H9 (cell line): Measurements from ENCODE around the gene KLHL5. TPM values are rescaled to one million over a fixed set of nuclear protein-coding genes. Genes with fewer than 3 reads are reported as not detected.

ENCODE experiments used
- DNase-seq: peaks from one replicate; pipeline ENCODE4 v3.0.0-alpha.2; 2017
- H2AFZ ChIP-seq: one replicate; pipeline ENCODE4 v1.6.1; 2013; ENCODE audit warnings: mild to moderate bottlenecking, low read length, control low read depth, moderate library complexity
- H2AK5ac ChIP-seq: 2 replicates; pipeline ENCODE4 v1.6.1; 2013; ENCODE audit warnings: low read length, control low read depth, mixed read lengths; ENCODE audit not compliant: insufficient read length
- H2BK120ac ChIP-seq: one replicate; pipeline ENCODE4 v1.6.1; 2013; ENCODE audit warnings: low read depth, mild to moderate bottlenecking, low read length, control low read depth, inconsistent platforms; ENCODE audit not compliant: poor library complexity, severe bottlenecking
- H2BK12ac ChIP-seq: 2 replicates; pipeline ENCODE4 v1.6.1; 2013; ENCODE audit warnings: low read length, control low read depth, mixed read lengths, low read depth; ENCODE audit not compliant: insufficient read length
- H2BK15ac ChIP-seq: 2 replicates; pipeline ENCODE4 v1.6.1; 2013; ENCODE audit warnings: low read depth, low read length, control low read depth
- H2BK20ac ChIP-seq: one replicate; pipeline ENCODE4 v1.6.1; 2013; ENCODE audit warnings: low read depth, mild to moderate bottlenecking, low read length, control low read depth, inconsistent platforms; ENCODE audit not compliant: poor library complexity, severe bottlenecking
- H2BK5ac ChIP-seq: 2 replicates; pipeline ENCODE4 v1.6.1; 2013; ENCODE audit warnings: low read length, control low read depth, mixed read lengths; ENCODE audit not compliant: insufficient read length
- H3K14ac ChIP-seq: 2 replicates; pipeline ENCODE4 v1.6.1; 2013; ENCODE audit warnings: low read length, control low read depth; ENCODE audit not compliant: insufficient read depth
- H3K18ac ChIP-seq: 2 replicates; pipeline ENCODE4 v1.6.1; 2013; ENCODE audit warnings: low read depth, mild to moderate bottlenecking, mixed read lengths, low read length, control low read depth; ENCODE audit not compliant: insufficient read length
- H3K23ac ChIP-seq: 2 replicates; pipeline ENCODE4 v1.6.1; 2013; ENCODE audit warnings: low read length, control low read depth, mixed read lengths, low read depth; ENCODE audit not compliant: insufficient read length
- H3K23me2 ChIP-seq: 2 replicates; pipeline ENCODE4 v1.6.1; 2013; ENCODE audit warnings: low read depth, mild to moderate bottlenecking, mixed read lengths, low read length, control low read depth; ENCODE audit not compliant: insufficient read length, poor library complexity, severe bottlenecking
- H3K27ac ChIP-seq: 2 replicates; pipeline ENCODE4 v1.5.1; 2013; ENCODE audit warnings: low read length, control low read depth, mixed read lengths, low read depth; ENCODE audit not compliant: insufficient read length
- H3K27me3 ChIP-seq: 2 replicates; pipeline ENCODE4 v1.6.1; 2013; ENCODE audit warnings: low read length, control low read depth, inconsistent platforms; ENCODE audit not compliant: insufficient read depth
- H3K4ac ChIP-seq: 2 replicates; pipeline ENCODE4 v1.6.1; 2013; ENCODE audit warnings: low read depth, mild to moderate bottlenecking, control low read depth, inconsistent platforms, low read length, moderate library complexity
- H3K4me1 ChIP-seq: 2 replicates; pipeline ENCODE4 v1.6.1; 2013; ENCODE audit warnings: low read length, control low read depth, inconsistent platforms; ENCODE audit not compliant: insufficient read depth
- H3K4me2 ChIP-seq: 2 replicates; pipeline ENCODE4 v1.6.1; 2013; ENCODE audit warnings: low read length, control low read depth, mixed read lengths; ENCODE audit not compliant: insufficient read length, insufficient read depth
- H3K56ac ChIP-seq: 2 replicates; pipeline ENCODE4 v1.6.1; 2013; ENCODE audit warnings: low read depth, mild to moderate bottlenecking, mixed read lengths, low read length, control low read depth; ENCODE audit not compliant: insufficient read length
- H3K79me1 ChIP-seq: 2 replicates; pipeline ENCODE4 v1.6.1; 2013; ENCODE audit warnings: low read depth, mild to moderate bottlenecking, moderate library complexity, low read length, control low read depth, inconsistent platforms; ENCODE audit not compliant: insufficient read depth, poor library complexity, severe bottlenecking
- H3K79me2 ChIP-seq: 2 replicates; pipeline ENCODE4 v1.6.1; 2013; ENCODE audit warnings: low read length, control low read depth, inconsistent platforms; ENCODE audit not compliant: insufficient read depth
- H3K9ac ChIP-seq: 2 replicates; pipeline ENCODE4 v1.6.1; 2013; ENCODE audit warnings: low read length, control low read depth, mixed read lengths; ENCODE audit not compliant: insufficient read length; ENCODE audit errors: extremely low read depth
- H3K9me3 ChIP-seq: one replicate; pipeline ENCODE4 v1.6.1; 2013; ENCODE audit warnings: low read depth, low read length, inconsistent platforms; ENCODE audit not compliant: control insufficient read depth
- H3T11ph ChIP-seq: one replicate; pipeline ENCODE4 v1.6.1; 2013; ENCODE audit warnings: mild to moderate bottlenecking, low read length, control low read depth, inconsistent platforms
- H4K20me1 ChIP-seq: one replicate; pipeline ENCODE4 v1.6.1; 2013; ENCODE audit not compliant: control insufficient read depth, insufficient read length, insufficient read depth
- H4K5ac ChIP-seq: 2 replicates; pipeline ENCODE4 v1.6.1; 2013; ENCODE audit warnings: low read depth, mild to moderate bottlenecking, mixed read lengths, low read length, control low read depth; ENCODE audit not compliant: insufficient read length
- H4K8ac ChIP-seq: replicated peaks from 2 replicates; pipeline ENCODE4 v1.6.1; 2013; ENCODE audit warnings: low read length, control low read depth, mixed read lengths, low read depth; ENCODE audit not compliant: insufficient read length
- H4K91ac ChIP-seq: 2 replicates; pipeline ENCODE4 v1.6.1; 2013; ENCODE audit warnings: low read depth, mild to moderate bottlenecking, moderate library complexity, mixed read lengths, low read length, control low read depth; ENCODE audit not compliant: insufficient read length
- H3K27ac Mint-ChIP-seq, 3 experiments: 2 replicates in 2 of 3; 3 replicates in 1 of 3; pipeline ENCODE4 v1.8.0; 2020 to 2021; ENCODE audit warnings: mixed read lengths in 3 of 3, mild to moderate bottlenecking in 1 of 3, moderate library complexity in 1 of 3
- H3K27me3 Mint-ChIP-seq: 2 replicates; pipeline ENCODE4 v1.8.0; 2021; ENCODE audit warnings: low read depth, mild to moderate bottlenecking, moderate library complexity, mixed read lengths
- H3K36me3 Mint-ChIP-seq, 3 experiments: 2 replicates in 2 of 3; 3 replicates in 1 of 3; pipeline ENCODE4 v1.8.0; 2020 to 2021; ENCODE audit warnings: low read depth in 3 of 3, mixed read lengths in 3 of 3; ENCODE audit not compliant: insufficient read depth in 1 of 3
- H3K4me1 Mint-ChIP-seq, 2 experiments: 2 replicates each; pipeline ENCODE4 v1.8.0; 2020; ENCODE audit warnings: mixed read lengths in 2 of 2
- H3K4me3 Mint-ChIP-seq, 2 experiments: 2 replicates in 1 of 2; 3 replicates in 1 of 2; pipeline ENCODE4 v1.8.0; 2020 to 2021; ENCODE audit warnings: mild to moderate bottlenecking in 2 of 2, mixed read lengths in 2 of 2, moderate library complexity in 1 of 2
- H3K9me3 Mint-ChIP-seq, 2 experiments: 2 replicates in 1 of 2; 3 replicates in 1 of 2; pipeline ENCODE4 v1.8.0; 2020; ENCODE audit warnings: mild to moderate bottlenecking in 2 of 2, mixed read lengths in 2 of 2, moderate library complexity in 1 of 2
- WGBS: extraction: QIAGEN DNeasy Blood & Tissue Kit; methylation state at CpG from one replicate; pipeline ENCODE4 v1.1.7; 2013; ENCODE audit warnings: missing lambda C conversion rate, low lambda C conversion rate, mixed read lengths; ENCODE audit not compliant: insufficient read length; ENCODE audit errors: extremely low coverage; 5-methylcytosine and 5-hydroxymethylcytosine counted together
- total RNA-seq: library from RNA; stranded (reverse); gene quantifications from 2 replicates; pipeline ENCODE4 v1.2.1, GENCODE V29; 2021
- TF ChIP-seq, protein P1 (sequence below): fragments of 200-600 bp; sonication (generic); conservative IDR thresholded peaks from 3 replicates; pipeline ENCODE4 v1.8.0; 2021; ENCODE audit warnings: antibody characterized with exemption, mild to moderate bottlenecking

Gene KLHL5
- total RNA-seq, 1 experiment from 2014 or later, result 16.8 TPM

DNA sequence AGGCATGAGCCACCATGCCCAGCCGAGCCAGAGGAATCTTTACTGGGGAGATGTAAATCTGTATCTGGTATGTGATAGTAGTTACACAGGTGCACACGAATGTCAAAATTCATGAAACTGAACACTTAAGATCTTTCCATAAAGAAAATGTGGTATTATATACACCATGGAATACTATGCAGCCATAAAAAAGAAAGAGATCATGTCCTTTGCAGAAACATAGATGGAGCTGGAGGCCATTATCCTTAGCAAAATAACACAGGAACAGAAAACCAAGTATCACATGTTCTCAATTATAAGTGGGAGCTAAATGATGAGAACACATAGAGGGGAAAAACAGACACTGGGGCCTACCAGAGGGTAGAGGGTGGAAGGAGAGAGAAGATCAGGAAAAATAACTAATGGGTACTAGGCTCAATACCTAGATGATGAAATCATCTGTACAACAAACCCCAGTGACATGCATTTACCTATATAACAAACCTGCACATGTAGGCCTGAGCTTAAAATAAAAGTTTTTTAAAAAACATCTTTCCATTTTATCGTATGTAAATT is 37.6 kb upstream of the KLHL5 start:
- TF ChIP-seq, protein P1, sequence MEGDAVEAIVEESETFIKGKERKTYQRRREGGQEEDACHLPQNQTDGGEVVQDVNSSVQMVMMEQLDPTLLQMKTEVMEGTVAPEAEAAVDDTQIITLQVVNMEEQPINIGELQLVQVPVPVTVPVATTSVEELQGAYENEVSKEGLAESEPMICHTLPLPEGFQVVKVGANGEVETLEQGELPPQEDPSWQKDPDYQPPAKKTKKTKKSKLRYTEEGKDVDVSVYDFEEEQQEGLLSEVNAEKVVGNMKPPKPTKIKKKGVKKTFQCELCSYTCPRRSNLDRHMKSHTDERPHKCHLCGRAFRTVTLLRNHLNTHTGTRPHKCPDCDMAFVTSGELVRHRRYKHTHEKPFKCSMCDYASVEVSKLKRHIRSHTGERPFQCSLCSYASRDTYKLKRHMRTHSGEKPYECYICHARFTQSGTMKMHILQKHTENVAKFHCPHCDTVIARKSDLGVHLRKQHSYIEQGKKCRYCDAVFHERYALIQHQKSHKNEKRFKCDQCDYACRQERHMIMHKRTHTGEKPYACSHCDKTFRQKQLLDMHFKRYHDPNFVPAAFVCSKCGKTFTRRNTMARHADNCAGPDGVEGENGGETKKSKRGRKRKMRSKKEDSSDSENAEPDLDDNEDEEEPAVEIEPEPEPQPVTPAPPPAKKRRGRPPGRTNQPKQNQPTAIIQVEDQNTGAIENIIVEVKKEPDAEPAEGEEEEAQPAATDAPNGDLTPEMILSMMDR, result no peak
- Histone ChIP-seq H2AFZ (no peak overlapping the region), H4K5ac (no peak overlapping the region), H3K79me2 (no peaks in the 10 kb centered on the region), H3K18ac (no peak overlapping the region), H3K23ac (no peak overlapping the region), H3K27ac (no peak overlapping the region), H3K4me2 (no peak overlapping the region), H3K56ac (no peak overlapping the region), H3K27me3 (no peaks in the 10 kb centered on the region), H2BK12ac (no peak overlapping the region), H2AK5ac (no peak overlapping the region), H3K4me1 (no peaks in the 10 kb centered on the region), H2BK120ac (no peak overlapping the region), H3T11ph (no peak overlapping the region), H2BK5ac (no peak overlapping the region), H3K9ac (no peak overlapping the region), H3K9me3 (no peaks in the 10 kb centered on the region), H2BK15ac (no peak overlapping the region), H3K23me2 (no peaks in the 10 kb centered on the region), H2BK20ac (no peak overlapping the region), H3K14ac (no peak overlapping the region), H3K4ac (no peak overlapping the region), H4K91ac (no peak overlapping the region), H4K8ac (no peak overlapping the region), H3K79me1 (no peaks in the 10 kb centered on the region), H4K20me1 (no peaks in the 10 kb centered on the region)
- Mint-ChIP-seq H3K4me3 (no peak overlapping the region), H3K4me1 (no peaks in the 10 kb centered on the region), H3K9me3 (peaks cover 0 to 2% of the 10 kb centered on the region in 2 experiments; a peak in 2 of 5 replicates), H3K27me3 (no peaks in the 10 kb centered on the region), H3K36me3 (no peaks in the 10 kb centered on the region), H3K27ac (no peak overlapping the region)
- no peak for DNase-seq
- WGBS, result no CpG with 5 or more reads among the region's 3 CpGs
